NCI-H2227 (cell line): ENCODE measurements around the gene PHF24.
"Not testable (repeated sequence)": the region's sequence is repeated elsewhere in the genome, so short reads cannot be mapped to it uniquely, and the experiment has no call there.

Experiments
- DNase-seq: peaks from one replicate; lab custom pipeline; 2025; ENCODE audit not compliant: unreplicated experiment; lab: John Stamatoyannopoulos, UW

The PHF24 gene

DNA sequence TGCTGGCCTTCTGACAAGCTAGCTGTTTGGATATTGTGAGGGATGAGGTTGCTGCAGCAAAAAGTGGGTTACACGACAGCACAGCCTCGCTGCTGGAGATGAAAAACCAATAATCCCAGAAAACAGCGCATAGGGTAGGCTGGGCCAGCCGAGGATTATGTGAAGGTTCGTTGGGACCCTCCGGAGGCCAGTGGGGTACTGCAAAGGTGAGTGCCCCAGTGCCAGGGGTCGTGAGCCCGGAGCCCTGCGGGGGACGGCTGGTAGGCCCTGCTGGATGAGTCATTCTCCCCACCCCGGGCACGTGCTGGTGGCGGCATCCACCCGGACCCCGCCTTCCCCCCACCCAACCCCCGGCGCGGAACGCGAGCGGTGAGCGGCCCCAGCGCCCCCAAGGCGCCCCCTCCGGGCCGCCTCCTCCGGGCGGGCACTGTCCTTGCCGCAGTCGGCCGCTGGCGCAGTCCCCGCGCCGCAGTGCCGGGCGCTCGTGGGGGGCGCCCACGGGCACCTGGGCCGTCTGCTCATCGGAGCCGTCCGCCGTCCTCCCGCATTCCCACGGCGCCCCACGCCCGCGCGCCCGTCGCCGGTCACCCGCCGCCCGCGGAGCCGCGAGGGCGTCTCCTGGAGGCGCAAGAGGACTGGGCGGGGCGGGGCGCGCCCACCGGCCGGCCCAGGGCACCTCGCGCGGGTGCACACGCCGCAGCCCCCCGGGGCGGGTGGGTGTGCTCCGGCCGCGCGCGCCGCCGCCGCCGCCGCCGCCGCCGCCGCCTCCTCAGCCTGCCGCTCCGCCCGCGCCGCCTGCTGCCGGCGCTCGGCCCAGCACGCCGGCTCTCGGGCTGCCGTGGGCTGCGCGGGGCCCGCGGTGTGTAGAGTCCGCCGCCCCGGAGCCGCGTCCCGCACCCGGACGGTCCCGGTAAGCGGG is at the start of gene PHF24:
Gene PHF24 (plus strand): TSS at position 794 of the 919 bp plus-strand sequence. CDS start 13,014 bp downstream, outside the sequence.
- peak; percentile 18 for DNase-seq

GRCh38 chr9:34927061-34927460 is 31.0 kb upstream of the PHF24 start:
- DNase-seq = no peak

DNA sequence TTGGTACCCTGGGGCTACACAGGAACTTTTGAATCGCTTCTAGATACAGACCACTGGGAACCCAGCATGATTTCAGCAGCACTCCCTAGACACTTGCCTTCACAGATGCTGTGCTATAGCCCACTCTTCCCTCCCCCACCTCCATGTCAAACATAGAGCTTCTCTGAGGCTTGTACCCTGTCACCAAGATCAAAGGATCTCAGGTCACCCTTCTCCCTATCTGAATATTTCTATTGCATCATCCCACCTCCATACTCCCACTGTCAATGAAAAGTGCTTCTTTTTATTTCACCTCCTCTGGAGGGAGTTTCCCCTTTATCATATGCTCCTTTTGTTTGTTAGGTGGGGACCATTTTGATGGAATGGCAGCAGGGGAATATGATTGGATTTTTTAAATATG is 29.2 kb upstream of the PHF24 start:
- no peak for DNase-seq

- no peak for DNase-seq
Observed at GRCh38 chr9:34929506-34930102, 28.5 kb upstream of the PHF24 start.

DNA sequence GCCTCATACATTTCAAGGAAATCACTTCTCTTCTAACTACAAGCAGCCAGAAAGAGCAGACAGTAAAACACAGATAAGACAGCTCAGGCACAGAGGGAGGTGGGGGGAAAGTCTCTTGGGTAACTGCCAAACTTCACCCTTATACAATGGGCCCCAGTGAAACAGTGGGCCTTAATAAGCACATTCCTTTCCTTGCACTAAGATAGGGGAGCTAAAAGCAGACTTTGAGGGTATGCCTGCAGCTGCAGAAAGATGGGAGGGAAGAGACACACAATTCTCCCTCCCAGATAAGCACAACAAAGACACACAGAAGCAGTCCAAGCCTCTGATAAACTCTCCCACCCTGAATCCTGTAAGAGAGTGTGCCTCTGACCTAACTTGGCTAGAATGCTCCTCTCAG is 18.1 kb upstream of the PHF24 start:
- DNase-seq = not testable (repeated sequence)

DNA sequence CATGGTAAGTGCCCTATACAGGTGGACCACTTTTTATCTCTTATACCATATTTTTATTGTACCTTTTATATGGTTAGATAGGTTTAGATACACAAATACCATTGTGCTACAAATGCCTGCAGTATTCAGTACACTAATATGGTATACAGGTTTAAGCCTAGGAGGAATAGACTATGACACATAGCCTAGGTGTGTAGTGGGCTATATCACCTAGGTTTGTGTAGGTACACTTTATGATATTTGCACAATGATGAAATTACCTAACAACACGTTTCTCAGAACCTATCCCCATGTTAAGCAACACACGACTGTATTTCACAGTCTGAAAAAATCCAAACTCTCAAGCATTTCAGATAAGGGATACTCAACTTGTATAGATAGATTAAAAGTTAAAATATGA is 9.6 kb upstream of the PHF24 start:
- no peak for DNase-seq

DNA sequence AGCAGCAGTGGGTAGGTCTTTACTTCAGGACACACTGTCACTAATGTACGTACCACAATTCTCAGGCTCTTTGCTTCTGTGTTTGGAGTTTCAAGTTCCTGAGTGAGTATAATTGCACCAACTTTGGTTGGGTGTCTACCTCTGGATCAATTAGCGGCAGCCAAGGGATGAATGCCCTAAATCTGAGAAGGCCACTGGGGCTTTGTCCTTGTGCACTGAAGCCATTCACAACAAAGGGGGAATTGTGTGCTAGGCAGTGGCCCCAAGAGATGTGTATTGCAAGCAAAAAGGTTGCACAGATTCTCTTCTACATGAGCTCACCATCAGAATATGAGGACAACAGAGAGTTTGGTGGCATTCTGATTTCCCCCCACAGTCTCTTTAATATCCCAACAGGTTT is 3.9 kb upstream of the PHF24 start:
- no peak for DNase-seq

- not testable (repeated sequence) for DNase-seq
Observed at GRCh38 chr9:34956066-34956465, 2.0 kb upstream of the PHF24 start.

DNA sequence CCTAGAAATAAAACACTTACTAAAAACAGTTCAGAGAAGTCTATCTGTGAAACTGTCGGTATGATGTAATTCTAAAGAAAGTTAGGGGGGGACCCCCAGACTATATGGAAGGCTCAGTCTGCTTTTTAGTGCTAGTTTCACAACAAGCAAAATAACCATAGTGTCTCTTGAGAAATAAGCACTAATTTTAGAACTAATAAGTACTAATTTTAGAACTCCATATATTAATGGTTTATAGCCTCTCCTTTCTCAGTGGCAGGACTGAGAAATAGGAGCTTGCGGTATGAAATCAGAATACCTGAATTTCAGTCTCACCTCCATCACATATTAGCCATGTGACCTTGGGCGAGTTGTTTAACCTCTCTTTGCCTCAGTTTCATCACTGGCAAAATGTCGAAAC is 1.4 kb upstream of the PHF24 start:
- no peak for DNase-seq

DNA sequence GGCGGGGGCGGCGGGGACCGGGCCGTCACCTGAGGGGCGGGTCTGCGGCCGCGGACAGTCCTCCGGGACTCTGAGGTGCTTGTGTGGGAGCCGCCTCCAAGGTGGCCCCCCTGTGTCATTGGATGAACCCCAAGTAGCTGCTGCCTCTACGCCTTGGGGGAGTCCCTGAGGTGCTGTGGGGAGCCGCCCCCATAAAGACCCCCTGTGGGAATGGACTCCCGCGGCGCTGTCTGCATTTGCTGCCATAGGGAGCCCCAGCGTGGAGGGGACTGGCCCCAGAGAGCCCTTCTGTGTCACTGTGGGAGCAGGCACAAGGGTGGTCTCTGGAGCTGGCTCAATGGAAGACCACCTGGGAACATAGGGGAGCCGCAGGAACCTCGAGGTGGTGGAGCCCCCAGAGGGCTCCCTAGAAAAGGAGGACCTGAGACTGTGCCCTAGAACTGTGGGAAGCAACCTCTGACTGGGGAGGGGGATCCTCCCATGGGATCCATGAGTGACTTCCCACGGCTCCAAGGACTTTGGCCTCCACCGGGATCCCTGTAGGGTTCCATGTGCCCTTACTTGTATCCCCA is 412 bp downstream of the PHF24 start:
- no peak for DNase-seq

DNA sequence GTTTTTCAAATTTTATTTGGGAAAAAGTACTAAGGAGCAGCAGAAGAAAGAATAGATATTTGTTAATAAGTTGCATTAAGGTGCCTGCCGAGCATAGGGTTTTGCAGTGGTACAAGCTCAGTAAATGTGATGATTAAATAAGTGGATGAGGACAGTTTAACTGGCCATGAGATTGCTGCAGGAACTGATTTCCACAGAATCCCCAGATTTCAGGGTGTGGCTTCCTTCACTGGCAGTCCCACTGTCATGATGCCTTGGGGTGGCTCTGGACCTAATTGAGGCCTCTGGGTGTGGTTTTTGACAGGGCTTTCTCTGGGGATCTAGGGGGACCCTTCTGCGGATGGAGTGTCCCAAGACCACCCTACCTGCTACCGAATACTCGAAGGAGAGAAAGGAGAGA is 1.4 kb downstream of the PHF24 start:
- DNase-seq = no peak

DNA sequence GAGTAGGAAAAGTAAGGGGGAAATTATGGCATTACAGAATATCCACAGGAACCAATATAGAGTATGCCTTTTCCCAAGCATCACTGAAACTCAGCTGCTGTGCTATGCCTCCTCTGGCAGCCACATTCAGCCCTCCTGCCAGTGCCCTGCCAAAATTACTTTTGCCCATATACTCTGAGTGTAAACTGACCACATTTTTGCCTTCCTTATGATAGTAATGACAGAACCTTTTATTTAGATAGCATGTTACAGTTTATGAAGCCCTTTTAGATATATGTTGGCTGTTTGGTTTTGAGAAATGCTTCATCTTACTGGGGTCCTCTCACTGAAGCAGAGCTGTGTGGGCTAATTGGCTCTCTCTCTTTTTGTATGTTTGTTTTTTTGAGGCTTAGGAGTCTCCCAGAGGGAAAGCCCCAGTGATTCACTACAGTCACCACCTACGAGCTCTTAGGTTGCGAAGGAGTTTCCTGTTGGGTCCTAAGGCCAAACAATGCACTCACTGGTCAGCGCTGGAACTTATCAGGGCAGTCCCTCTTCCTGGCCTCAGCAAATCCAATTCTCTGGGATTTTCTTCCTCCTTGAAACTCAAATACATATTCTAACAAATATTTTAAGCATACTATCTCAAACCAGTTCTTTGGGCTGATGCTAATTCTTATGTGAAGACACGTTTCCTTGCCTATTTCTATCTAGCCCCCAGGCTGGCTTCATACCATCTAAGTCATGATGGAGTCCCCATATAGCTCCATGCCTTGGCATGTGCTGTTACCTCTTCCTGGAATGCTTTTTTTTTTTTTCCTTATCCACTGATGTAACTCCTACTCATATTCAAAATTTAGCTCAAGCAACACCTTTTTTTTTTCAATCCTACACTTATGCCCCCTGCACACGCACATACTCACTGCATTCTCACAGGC is 3.7 kb downstream of the PHF24 start:
- no peak for DNase-seq

- no peak for DNase-seq
Observed at GRCh38 chr9:34962546-34962945, 4.5 kb downstream of the PHF24 start.

- no peak for DNase-seq
Observed at GRCh38 chr9:34963552-34963951, 5.5 kb downstream of the PHF24 start.

DNA sequence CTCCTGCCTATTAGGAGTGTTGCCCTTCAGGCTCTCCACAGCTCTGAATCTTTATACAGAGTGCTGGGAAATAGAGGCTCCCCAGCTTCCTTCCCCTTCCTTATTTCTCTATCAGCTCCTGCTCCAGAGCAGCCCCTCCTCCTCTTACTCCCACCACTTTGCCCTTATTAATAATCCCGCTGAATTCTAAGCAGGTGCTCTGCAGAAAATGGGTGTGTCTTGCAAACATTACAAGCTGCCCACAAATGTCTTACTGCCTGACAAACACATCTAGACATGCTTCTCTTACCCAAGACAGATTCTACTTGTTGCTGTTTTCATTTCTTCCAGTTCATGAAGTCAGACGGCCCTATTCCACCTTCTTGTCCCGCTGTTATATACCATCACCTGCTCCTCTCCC is 6.4 kb downstream of the PHF24 start:
- DNase-seq = no peak

GRCh38 chr9:34971146-34971811 is 13.2 kb downstream of the PHF24 start:
- no peak for DNase-seq

DNA sequence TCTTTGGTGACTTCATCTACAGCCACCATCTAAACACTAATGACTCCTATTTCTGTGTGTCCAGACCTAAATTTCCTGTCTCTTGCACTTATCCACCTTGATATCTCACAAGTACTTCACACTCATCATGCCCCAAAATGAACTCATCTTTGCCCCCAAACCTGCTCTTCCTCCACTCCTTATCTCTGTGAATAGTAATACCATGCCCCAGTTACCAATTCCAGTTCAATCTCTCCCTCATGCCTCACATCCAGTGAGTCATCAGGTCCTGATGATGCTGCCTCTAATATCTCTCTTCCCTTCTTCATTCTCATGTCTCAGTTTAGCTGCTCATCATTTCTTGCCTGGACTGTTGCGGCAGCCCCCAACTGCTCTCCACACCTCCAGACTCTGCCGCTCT is 16.6 kb downstream of the PHF24 start:
- no peak for DNase-seq

DNA sequence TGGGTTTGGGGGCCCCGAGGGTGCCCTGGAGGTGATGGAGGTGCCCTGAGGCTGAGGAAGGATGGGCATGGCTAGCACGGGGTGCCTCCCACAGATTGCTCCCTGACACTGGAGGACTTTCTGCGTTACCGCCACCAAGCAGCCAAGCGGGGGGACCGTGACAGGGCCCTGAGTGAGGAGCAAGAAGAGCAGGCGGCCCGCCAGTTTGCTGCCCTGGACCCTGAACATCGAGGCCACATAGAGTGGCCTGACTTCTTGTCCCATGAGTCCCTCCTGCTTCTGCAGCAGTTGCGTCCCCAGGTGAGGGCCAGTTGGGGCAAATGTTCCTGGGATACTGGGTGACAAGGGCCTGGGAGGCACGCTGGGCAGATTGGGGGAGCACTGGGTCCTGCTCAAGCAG is 18.4 kb downstream of the PHF24 start:
- no peak for DNase-seq

DNA sequence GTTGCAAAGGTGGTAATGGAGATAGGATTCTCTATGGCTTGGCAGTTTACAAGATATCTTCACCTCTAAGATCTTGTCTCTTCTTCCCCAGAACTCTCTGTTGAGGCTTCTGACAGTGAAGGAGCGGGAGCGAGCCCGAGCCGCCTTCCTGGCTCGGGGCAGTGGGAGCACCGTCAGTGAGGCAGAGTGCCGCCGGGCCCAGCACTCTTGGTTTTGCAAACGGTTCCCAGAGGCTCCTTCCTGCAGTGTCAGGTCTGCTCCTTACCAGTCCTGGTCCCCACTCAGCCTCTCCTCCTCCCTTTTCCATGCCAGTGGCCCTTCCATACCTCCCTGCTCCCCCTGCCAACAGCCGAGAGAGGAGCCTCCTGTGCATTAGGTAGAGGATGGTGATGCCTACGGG is 18.9 kb downstream of the PHF24 start:
- DNase-seq = no peak

DNA sequence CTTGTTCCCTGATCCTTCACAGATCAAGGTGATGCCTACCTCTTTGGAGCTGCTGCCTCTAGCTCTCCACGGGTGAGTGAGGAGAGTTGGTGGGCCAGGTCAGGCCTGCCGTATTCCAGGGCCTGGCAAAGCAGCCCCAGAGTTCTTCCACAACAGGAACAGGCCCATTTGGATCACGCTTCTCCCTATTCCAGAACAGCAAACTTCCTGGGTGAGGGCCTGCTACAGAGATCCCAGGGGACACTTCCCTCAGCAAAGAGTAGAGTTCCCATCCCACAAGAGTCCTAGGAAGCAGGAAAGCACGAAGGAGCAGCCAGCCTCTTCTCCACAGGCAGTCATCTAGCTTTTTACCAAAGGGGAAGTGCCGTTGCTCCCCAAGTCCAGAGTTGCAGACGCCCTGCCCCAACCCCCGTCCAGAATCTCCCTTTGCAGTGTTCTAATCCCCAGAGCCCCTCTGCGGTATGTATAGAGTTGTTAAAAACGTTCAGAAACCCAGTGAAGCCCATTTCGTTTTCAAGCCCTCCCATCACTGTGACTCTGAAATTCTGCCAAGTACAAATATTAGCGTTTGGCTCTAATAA is 22.2 kb downstream of the PHF24 start:
- no peak for DNase-seq
